GM12878 (cell line): ENCODE results near the gene DNAJB8. TPM values are rescaled to one million over a fixed set of nuclear protein-coding genes. Genes with fewer than 3 reads are reported as not detected.

ENCODE experiments used
- ATAC-seq: fragments of 200-7000 bp; cut with Tn5 transposase; 3 replicates; pipeline ENCODE4 v1.9.1; 2020; ENCODE audit warnings: mild to moderate bottlenecking, moderate library complexity
- BruUV-seq: library from RNA; stranded (reverse); fragments of 400-500 nt; replicated peaks from 2 replicates; lab custom pipeline; 2021; lab: Mats Ljungman, UMichigan
- CTCF ChIA-PET: fragments of 300-600 bp; sonication (Branson Sonifier 250); formaldehyde crosslinking; extraction: SDS; loops from one replicate; lab custom pipeline; 2021; ENCODE audit warnings: inconsistent platforms; lab: Yijun Ruan, JAX
- POLR2A ChIA-PET: fragments of 350-600 bp; formaldehyde crosslinking; extraction: SDS; loops from one replicate; lab custom pipeline; 2021; ENCODE audit warnings: inconsistent platforms; lab: Charles Lee
- RAD21 ChIA-PET: fragments of 300-600 bp; sonication (Branson Sonifier 250); formaldehyde crosslinking; loops from one replicate; lab custom pipeline; 2023; ENCODE audit warnings: antibody characterized with exemption; ENCODE audit not compliant: unreplicated experiment; lab: Charles Lee
- SMC1A ChIA-PET: fragments of 300-600 bp; sonication (Branson Sonifier 250); formaldehyde crosslinking; loops from one replicate; lab custom pipeline; 2023; ENCODE audit not compliant: unreplicated experiment, uncharacterized antibody; lab: Charles Lee
- DNase-seq: peaks from one replicate; pipeline ENCODE4 v3.0.0-alpha.2; 2011; ENCODE audit warnings: low read depth, low spot score
- FAIRE-seq: peaks from 3 replicates; lab custom pipeline; 2011; peaks lifted over from hg19 to GRCh38; lab: Jason Lieb, UNC
- H2AFZ ChIP-seq: 2 replicates; pipeline ENCODE4 v1.6.0; 2011; ENCODE audit warnings: low read depth, low read length, control low read depth; ENCODE audit not compliant: control insufficient read depth
- H3K27ac ChIP-seq: 2 replicates; pipeline ENCODE4 v1.5.1; 2011; ENCODE audit warnings: control low read depth; ENCODE audit not compliant: control insufficient read depth, insufficient read depth
- H3K27me3 ChIP-seq, 2 experiments: replicated peaks in 1 of 2; 2 replicates each; pipeline versions ENCODE4 v1.6.0 to v1.6.1; 2011; ENCODE audit warnings: low read length in 1 of 2; ENCODE audit not compliant: control insufficient read depth in 2 of 2, insufficient read depth in 2 of 2
- H3K36me3 ChIP-seq, 2 experiments: 2 replicates each; pipeline ENCODE4 v1.5.1; 2011; ENCODE audit warnings: low read length in 1 of 2; ENCODE audit not compliant: control insufficient read depth in 2 of 2, insufficient read depth in 2 of 2
- H3K4me1 ChIP-seq: 2 replicates; pipeline ENCODE4 v1.6.1; 2011; ENCODE audit warnings: mild to moderate bottlenecking, low read length, moderate library complexity, mixed read lengths; ENCODE audit not compliant: control insufficient read depth, insufficient read depth
- H3K4me2 ChIP-seq: 2 replicates; pipeline ENCODE4 v1.6.0; 2011; ENCODE audit warnings: control low read depth; ENCODE audit not compliant: control insufficient read depth, insufficient read depth
- H3K4me3 ChIP-seq: fragments of 200-600 bp; sonication (generic); 2 replicates; pipeline ENCODE4 v1.5.1; 2016
- H3K79me2 ChIP-seq: 2 replicates; pipeline ENCODE4 v1.6.0; 2011; ENCODE audit warnings: low read length; ENCODE audit not compliant: control insufficient read depth, insufficient read depth
- H3K9ac ChIP-seq: 2 replicates; pipeline ENCODE4 v1.8.0; 2011; ENCODE audit warnings: low read length, control low read depth, mixed read lengths; ENCODE audit not compliant: control insufficient read depth, insufficient read depth
- H3K9me3 ChIP-seq: replicated peaks from 3 replicates; pipeline ENCODE4 v1.5.1; 2011; ENCODE audit warnings: mild to moderate bottlenecking, low read length; ENCODE audit not compliant: control insufficient read depth, insufficient read depth
- H4K20me1 ChIP-seq: 2 replicates; pipeline ENCODE4 v1.6.0; 2011; ENCODE audit not compliant: control insufficient read depth, insufficient read depth
- BHLHE40 ChIP-seq, 2 experiments: fragments of 450-650 bp in 1 of 2; IDR thresholded peaks; 2 replicates each; pipeline ENCODE4 v1.6.1; 2011 to 2017; ENCODE audit warnings: low read depth in 2 of 2, borderline replicate concordance in 1 of 2, improper control_type of control experiment in 1 of 2, low read length in 1 of 2, mild to moderate bottlenecking in 1 of 2
- DPF2 ChIP-seq: fragments of 450-650 bp; IDR thresholded peaks from 2 replicates; pipeline ENCODE4 v1.6.1; 2017; ENCODE audit warnings: mild to moderate bottlenecking
- E4F1 ChIP-seq: fragments of 450-650 bp; IDR thresholded peaks from 2 replicates; pipeline ENCODE4 v1.6.1; 2018; ENCODE audit warnings: borderline replicate concordance, mild to moderate bottlenecking; ENCODE audit not compliant: partially characterized antibody
- EGR1 ChIP-seq, 2 experiments: IDR thresholded peaks; 1 replicate in 1 of 2; 2 replicates in 1 of 2; pipeline ENCODE4 v1.6.1; 2011 to 2012; ENCODE audit warnings: low read depth in 2 of 2, low read length in 2 of 2, borderline replicate concordance in 1 of 2, mild to moderate bottlenecking in 1 of 2, moderate library complexity in 1 of 2
- ETV6 ChIP-seq, 2 experiments: fragments of 450-650 bp in 1 of 2; IDR thresholded peaks in 1 of 2; conservative IDR thresholded peaks in 1 of 2; 2 replicates each; pipeline ENCODE4 v1.6.1; 2014; ENCODE audit warnings: antibody characterized with exemption in 1 of 2, borderline replicate concordance in 1 of 2, low read depth in 1 of 2, mild to moderate bottlenecking in 1 of 2, moderate library complexity in 1 of 2
- HDAC6 ChIP-seq: fragments of 200-600 bp; sonication (generic); IDR thresholded peaks from one replicate; pipeline ENCODE4 v1.8.0; 2017; ENCODE audit warnings: antibody characterized with exemption; ENCODE audit not compliant: unreplicated experiment
- MEF2A ChIP-seq: IDR thresholded peaks from 2 replicates; pipeline ENCODE4 v1.6.1; 2011; ENCODE audit warnings: low read depth, mild to moderate bottlenecking, low read length, moderate library complexity; ENCODE audit not compliant: insufficient read depth
- NFXL1 ChIP-seq: fragments of 450-650 bp; IDR thresholded peaks from 2 replicates; pipeline ENCODE4 v1.6.1; 2017; ENCODE audit warnings: antibody characterized with exemption, mild to moderate bottlenecking, borderline replicate concordance
- PML ChIP-seq: IDR thresholded peaks from 2 replicates; pipeline ENCODE4 v1.6.1; 2012; ENCODE audit warnings: low read length, inconsistent platforms
- POLR2A ChIP-seq: IDR thresholded peaks from 2 replicates; pipeline ENCODE4 v1.6.1; 2011; ENCODE audit warnings: low read depth, mild to moderate bottlenecking, low read length
- SMAD5 ChIP-seq: IDR thresholded peaks from 2 replicates; pipeline ENCODE4 v1.6.1; 2016; ENCODE audit warnings: antibody characterized with exemption, low read depth
- STAT3 ChIP-seq: IDR thresholded peaks from 2 replicates; pipeline ENCODE4 v1.6.1; 2011; ENCODE audit warnings: low read depth, low read length, improper control_type of control experiment
- SUPT20H ChIP-seq: IDR thresholded peaks from 2 replicates; pipeline ENCODE4 v1.6.1; 2011; ENCODE audit warnings: low read depth, mild to moderate bottlenecking, low read length, moderate library complexity, borderline replicate concordance; ENCODE audit not compliant: control insufficient read depth
- SUZ12 ChIP-seq: fragments of 200-600 bp; sonication (generic); IDR thresholded peaks from one replicate; pipeline ENCODE4 v1.6.1; 2018; ENCODE audit warnings: antibody characterized with exemption, mild to moderate bottlenecking; ENCODE audit not compliant: unreplicated experiment
- USF2 ChIP-seq: IDR thresholded peaks from 2 replicates; pipeline ENCODE4 v1.6.1; 2011; ENCODE audit warnings: low read depth, low read length, improper control_type of control experiment, borderline replicate concordance
- ZBTB40 ChIP-seq: fragments of 450-650 bp; IDR thresholded peaks from 2 replicates; pipeline ENCODE4 v1.6.1; 2016; ENCODE audit warnings: mild to moderate bottlenecking, moderate library complexity, borderline replicate concordance
- ZNF207 ChIP-seq: fragments of 450-650 bp; IDR thresholded peaks from 2 replicates; pipeline ENCODE4 v1.6.1; 2014; ENCODE audit warnings: antibody characterized with exemption, mild to moderate bottlenecking, borderline replicate concordance
- WGBS: methylation state at CpG from one replicate; pipeline ENCODE4 v1.1.6; 2016; ENCODE audit warnings: low lambda C conversion rate; ENCODE audit not compliant: insufficient replicate concordance, insufficient coverage; ENCODE audit errors: missing lambda C conversion rate; 5-methylcytosine and 5-hydroxymethylcytosine counted together
- in situ Hi-C: fragments of 300-500 bp; cut with MboI; formaldehyde crosslinking; loops from 9 replicates; pipeline ENCODE4 v1.14.3; 2018; ENCODE audit warnings: mixed read lengths
- intact Hi-C: fragments of 100-400 bp; cut with micrococcal nuclease; formaldehyde crosslinking; loops from one replicate; pipeline ENCODE4 v1.14.2; 2022; ENCODE audit not compliant: unreplicated experiment
- polyA plus RNA-seq, 11 experiments: library from polyadenylated mRNA; depleted of rRNA in 4 of 11; unstranded in 6 of 11; stranded (reverse) in 5 of 11; fragments of >200 nt; fragmentation: Nextera tagmentation in 4 of 11; fragmentation: Illumina TruSeq in 1 of 11; extraction: Ambion mirVana in 4 of 11; extraction: Trizol in 1 of 11; gene quantifications; 1 replicate in 1 of 11; 2 replicates in 10 of 11; pipeline versions ENCODE4 v1.2.1 to v1.2.3, GENCODE V29; 2011 to 2016; ENCODE audit warnings: inconsistent platforms in 2 of 11, missing spikeins in 2 of 11, low read depth in 1 of 11
- total RNA-seq, 4 experiments: library from RNA; depleted of rRNA in 3 of 4; stranded (reverse); fragments of >200 nt in 3 of 4; fragmentation: Illumina TruSeq in 1 of 4; extraction: Trizol in 1 of 4; gene quantifications; 2 replicates each; pipeline versions ENCODE4 v1.2.1 to v1.2.3, GENCODE V29; 2013 to 2021

Gene DNAJB8
- total and polyA plus RNA-seq, 10 of the 15 experiments (the other 5 are each of a cell fraction or from before 2014, with no cell fraction given): not detected

GRCh38 chr3:128423525-128424147 is 43.1 kb downstream of the DNAJB8 start:
- Histone ChIP-seq H2AFZ (no peak overlapping the region), H3K27me3 (no peaks in the 10 kb centered on the region), H3K79me2 (no peaks in the 10 kb centered on the region), H3K9me3 (no peaks in the 10 kb centered on the region), H3K9ac (no peak overlapping the region)
- DNase-seq: no peak
- SMC1A ChIA-PET: no interaction called here
- intact Hi-C loops: no loop called here
- TF ChIP-seq EGR1 (IDR thresholded peaks at IDR 0.05; ENCODE audit: borderline replicate concordance in 1 of 2, low read depth in 2 of 2, low read length in 2 of 2): no peak
- no peak for TF ChIP-seq HDAC6
- TF ChIP-seq DPF2: no peak
- TF ChIP-seq ZNF207: no peak
- TF ChIP-seq ETV6 (conservative IDR thresholded peaks at IDR 0.05 in 1 of 2, IDR thresholded peaks at IDR 0.05 in 1 of 2; ENCODE audit: borderline replicate concordance in 1 of 2, low read depth in 1 of 2): no peak
- TF ChIP-seq E4F1: no peak
- no peak for TF ChIP-seq STAT3
- no peak for TF ChIP-seq NFXL1
- TF ChIP-seq SUPT20H: no peak
- TF ChIP-seq MEF2A: no peak
- TF ChIP-seq PML: no peak
- TF ChIP-seq SUZ12: no peak
- TF ChIP-seq POLR2A: no peak
- no peak for TF ChIP-seq SMAD5
- no peak for TF ChIP-seq USF2
- TF ChIP-seq BHLHE40 (IDR thresholded peaks at IDR 0.05; ENCODE audit: borderline replicate concordance in 1 of 2, low read depth in 2 of 2, low read length in 1 of 2): no peak
- TF ChIP-seq ZBTB40: no peak
- TF ChIP-seq, all 136 proteins: peak for 0
- no peaks in the 10 kb centered on the region for H4K20me1 ChIP-seq
- ChIA-PET POLR2A (no interaction called here), CTCF (no interaction called here), RAD21 (no interaction called here)
- H3K4me2 ChIP-seq: no peak overlapping the region
- H3K4me1 ChIP-seq: no peaks in the 10 kb centered on the region
- H3K36me3 ChIP-seq: no peaks in the 10 kb centered on the region
- no peak overlapping the region for H3K4me3 ChIP-seq
- FAIRE-seq (no peak), ATAC-seq (no peak)
- in situ Hi-C loops: loop anchor here (5.0 kb wide), 1 partner anchor 184 kb away; no protein-coding TSS in a partner anchor
- no peak overlapping the region for H3K27ac ChIP-seq
- WGBS: 68% methylated on average over 7 of the region's 7 CpGs
- BruUV-seq: no TSS peak
